Fibroblast of villous mesenchyme (primary cell): ENCODE measurements around the gene BICD1. TPM values are rescaled to one million over a fixed set of nuclear protein-coding genes. Genes with fewer than 3 reads are reported as not detected.

ENCODE experiments used
- DNase-seq: peaks from one replicate; pipeline ENCODE4 v3.0.0-alpha.2; 2010; ENCODE audit warnings: low read depth
- H3K4me3 ChIP-seq: 2 replicates; pipeline ENCODE4 v1.5.1; 2011; ENCODE audit warnings: low read depth, mild to moderate bottlenecking, low read length
- total RNA-seq: library from RNA; depleted of rRNA; stranded (reverse); fragments of >200 nt; gene quantifications from 2 replicates; pipeline ENCODE4 v1.2.3, GENCODE V29; 2012
- TF ChIP-seq, protein P1 (sequence below): IDR thresholded peaks from 2 replicates; pipeline ENCODE4 v1.5.1; 2012; ENCODE audit warnings: low read depth, mild to moderate bottlenecking, low read length; ENCODE audit not compliant: insufficient read depth

BICD1 gene
- total RNA-seq, 1 donor: 24.6 TPM

DNA sequence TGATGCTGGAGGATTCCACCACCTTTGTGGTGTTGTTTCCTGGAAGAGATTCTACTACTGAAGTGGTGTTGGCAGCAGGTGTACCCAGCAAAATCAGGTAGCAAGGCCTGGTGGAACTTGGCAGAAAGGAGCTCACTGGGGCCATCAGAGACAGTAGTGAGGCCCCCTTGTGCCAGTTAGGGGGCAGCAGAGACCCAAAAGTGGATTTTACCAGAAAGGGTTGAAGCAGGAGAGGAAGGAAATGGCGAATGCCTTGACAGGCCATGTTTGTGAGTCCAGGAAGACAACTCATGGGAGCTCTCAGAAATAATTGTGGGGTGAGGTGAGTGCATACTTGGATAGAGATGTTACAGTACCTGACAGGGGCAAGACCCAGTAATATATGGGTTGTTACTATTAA lies 155.0 kb downstream of the BICD1 start:
- DNase-seq: no peak
- no peak overlapping the region for H3K4me3 ChIP-seq
- TF ChIP-seq, protein P1, sequence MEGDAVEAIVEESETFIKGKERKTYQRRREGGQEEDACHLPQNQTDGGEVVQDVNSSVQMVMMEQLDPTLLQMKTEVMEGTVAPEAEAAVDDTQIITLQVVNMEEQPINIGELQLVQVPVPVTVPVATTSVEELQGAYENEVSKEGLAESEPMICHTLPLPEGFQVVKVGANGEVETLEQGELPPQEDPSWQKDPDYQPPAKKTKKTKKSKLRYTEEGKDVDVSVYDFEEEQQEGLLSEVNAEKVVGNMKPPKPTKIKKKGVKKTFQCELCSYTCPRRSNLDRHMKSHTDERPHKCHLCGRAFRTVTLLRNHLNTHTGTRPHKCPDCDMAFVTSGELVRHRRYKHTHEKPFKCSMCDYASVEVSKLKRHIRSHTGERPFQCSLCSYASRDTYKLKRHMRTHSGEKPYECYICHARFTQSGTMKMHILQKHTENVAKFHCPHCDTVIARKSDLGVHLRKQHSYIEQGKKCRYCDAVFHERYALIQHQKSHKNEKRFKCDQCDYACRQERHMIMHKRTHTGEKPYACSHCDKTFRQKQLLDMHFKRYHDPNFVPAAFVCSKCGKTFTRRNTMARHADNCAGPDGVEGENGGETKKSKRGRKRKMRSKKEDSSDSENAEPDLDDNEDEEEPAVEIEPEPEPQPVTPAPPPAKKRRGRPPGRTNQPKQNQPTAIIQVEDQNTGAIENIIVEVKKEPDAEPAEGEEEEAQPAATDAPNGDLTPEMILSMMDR: peak; percentile 19

DNA sequence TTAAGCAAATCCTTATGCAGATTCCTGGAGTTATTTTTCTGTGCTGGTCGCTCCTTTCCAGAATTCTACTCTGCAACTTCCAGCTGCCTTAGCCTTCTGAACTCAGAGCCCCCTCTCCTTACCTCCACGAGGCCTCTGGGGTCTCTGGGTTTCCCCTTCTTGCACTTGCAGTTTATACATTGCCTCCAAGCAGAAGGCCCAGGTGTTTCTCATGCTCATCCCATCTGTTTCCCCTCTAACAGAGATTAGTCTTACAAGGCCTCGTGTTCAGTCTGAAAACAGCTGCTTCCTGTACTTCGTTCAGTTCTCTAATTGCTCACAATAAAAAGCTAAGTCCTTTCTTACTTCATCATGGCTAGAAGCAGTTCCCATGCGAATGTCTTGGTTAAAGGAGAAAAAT lies 158.3 kb downstream of the BICD1 start:
- TF ChIP-seq, protein P1: no peak
- H3K4me3 ChIP-seq: no peak overlapping the region
- DNase-seq: peak; percentile 91

DNA sequence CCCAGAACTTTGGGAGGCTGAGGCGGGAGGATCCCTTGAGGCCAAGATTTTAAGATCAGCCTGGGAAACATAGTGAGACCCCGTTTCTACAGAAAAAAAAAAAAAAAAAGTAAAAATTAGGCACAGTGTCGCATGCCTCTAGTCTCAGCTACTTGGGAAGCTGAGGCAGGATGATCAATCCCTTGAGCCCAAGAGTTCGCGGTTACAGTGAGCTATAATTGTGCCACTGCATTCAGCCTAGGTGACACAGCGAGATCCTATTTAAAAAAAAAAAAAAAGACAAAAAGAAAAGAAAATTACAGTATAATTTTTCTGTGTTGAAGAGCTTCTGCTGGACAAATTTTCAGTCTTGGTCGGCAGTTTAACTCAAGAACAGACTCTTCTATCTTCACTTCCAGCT lies 158.8 kb downstream of the BICD1 start:
- TF ChIP-seq, protein P1: no peak
- no peak overlapping the region for H3K4me3 ChIP-seq
- DNase-seq: no peak

DNA sequence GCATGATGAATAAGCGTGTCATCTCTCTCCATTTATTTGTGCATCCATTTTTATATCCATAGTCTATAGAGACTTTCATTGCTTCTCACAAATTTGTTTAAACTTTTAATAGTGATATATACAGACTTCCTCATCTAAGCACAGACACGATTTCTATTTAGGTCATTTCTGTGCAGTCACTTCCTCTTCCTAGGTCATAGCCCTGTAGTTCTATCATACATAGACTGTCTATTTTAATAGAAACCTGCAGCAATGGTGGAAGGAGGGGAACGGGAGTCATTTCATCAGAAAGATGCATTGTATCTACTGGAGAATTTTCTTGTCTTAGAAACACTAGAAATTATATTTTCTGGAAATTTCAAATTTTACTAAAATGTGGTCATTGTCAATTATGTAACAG lies 159.3 kb downstream of the BICD1 start:
- H3K4me3 ChIP-seq: no peak overlapping the region
- DNase-seq: no peak
- TF ChIP-seq, protein P1: no peak

DNA sequence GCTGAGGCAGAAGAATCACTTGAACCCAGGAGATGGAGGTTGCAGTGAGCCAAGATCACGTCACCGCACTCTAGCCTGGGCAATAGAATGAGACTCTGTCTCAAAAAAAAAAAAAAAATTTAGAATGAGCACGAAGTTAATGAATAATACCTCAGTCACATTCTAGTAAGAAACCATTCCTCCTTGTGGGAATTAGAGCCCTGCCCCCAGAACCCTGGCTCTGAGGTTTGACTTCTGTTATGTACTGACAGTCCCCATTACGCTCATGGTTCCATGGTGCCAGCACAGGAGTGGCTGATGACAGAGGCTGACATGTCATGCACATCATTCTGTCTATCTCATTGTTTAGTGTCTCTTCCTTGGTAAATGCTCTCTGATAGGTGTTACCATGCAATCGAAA lies 160.1 kb downstream of the BICD1 start:
- no peak for DNase-seq
- H3K4me3 ChIP-seq: no peak overlapping the region
- TF ChIP-seq, protein P1: no peak

DNA sequence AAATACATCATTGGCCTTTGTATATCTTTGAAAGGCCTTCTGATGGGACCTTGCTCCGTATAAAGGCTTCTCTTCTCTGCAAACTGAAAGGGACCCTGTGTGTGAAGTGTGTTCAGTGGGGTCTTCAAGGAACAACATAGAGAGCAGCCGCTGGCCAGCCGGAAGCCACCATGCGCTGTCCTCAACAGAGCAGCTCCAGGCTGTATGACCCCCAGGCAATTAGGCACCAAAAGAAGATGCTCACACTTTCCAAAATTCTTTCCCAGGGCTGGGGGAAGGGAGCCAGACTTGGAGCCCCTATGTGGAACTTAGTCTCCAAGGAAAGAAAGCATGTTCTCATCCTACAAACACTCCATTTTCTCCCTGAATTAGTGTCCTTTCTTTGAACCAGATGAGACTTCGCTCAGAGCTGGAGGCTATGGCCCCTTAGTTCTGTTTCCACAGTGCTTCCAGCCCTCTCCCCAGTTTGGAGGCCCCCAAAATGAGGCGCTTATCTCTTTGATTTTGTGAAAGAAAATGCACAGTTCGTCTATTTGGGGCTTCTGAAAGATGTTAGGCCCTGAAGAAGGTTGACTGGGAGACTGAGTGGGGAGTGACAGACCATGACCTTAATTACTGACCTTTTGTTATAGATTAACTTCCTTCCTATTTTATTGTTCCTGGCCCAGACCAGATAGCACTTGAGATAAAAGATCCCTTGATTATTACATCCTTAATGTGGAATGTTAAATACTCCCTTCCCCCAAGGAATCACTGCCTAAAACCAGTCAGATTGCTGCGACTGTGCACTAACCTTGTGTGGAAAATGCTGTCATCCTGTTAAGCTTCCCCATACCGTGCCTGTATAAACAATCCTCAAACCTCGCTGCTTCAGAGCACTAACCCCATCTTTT lies 164.4 kb downstream of the BICD1 start:
- TF ChIP-seq, protein P1: no peak
- peak; percentile 63 for DNase-seq

More for the DNA sequence above, 164.4 kb downstream of the BICD1 start:
- no peak overlapping the region for H3K4me3 ChIP-seq
